DOHH2 (cell line): ENCODE results near the gene PADI3.

Experiments used
- H3F3A ChIP-seq: fragments of 200-600 bp; sonication (generic), shearing (Covaris generic); 2 replicates; pipeline ENCODE4 v1.6.0; 2016; ENCODE audit warnings: antibody characterized with exemption, mild to moderate bottlenecking; ENCODE audit not compliant: control insufficient read depth, insufficient read depth
- H3K27ac ChIP-seq: fragments of 200-600 bp; sonication (generic); 2 replicates; pipeline ENCODE4 v1.5.1; 2014; ENCODE audit warnings: low read depth, mild to moderate bottlenecking, low read length, moderate library complexity
- H3K27me3 ChIP-seq: fragments of 200-600 bp; sonication (generic); 2 replicates; pipeline ENCODE4 v1.6.1; 2014; ENCODE audit warnings: mild to moderate bottlenecking, low read length, mixed read lengths; ENCODE audit not compliant: control insufficient read depth
- H3K36me3 ChIP-seq: fragments of 200-600 bp; sonication (generic); 2 replicates; pipeline ENCODE4 v1.6.1; 2014; ENCODE audit warnings: mild to moderate bottlenecking, low read length, moderate library complexity, mixed read lengths; ENCODE audit not compliant: control insufficient read depth
- H3K4me1 ChIP-seq: fragments of 200-600 bp; sonication (generic); 2 replicates; pipeline ENCODE4 v1.6.1; 2014; ENCODE audit warnings: mild to moderate bottlenecking, low read length, mixed read lengths; ENCODE audit not compliant: control insufficient read depth
- H3K4me2 ChIP-seq: fragments of 200-600 bp; sonication (generic); 2 replicates; pipeline ENCODE4 v1.6.0; 2014; ENCODE audit warnings: mild to moderate bottlenecking, low read length, moderate library complexity
- H3K4me3 ChIP-seq: fragments of 200-600 bp; sonication (generic); 2 replicates; pipeline ENCODE4 v1.5.1; 2014; ENCODE audit warnings: mild to moderate bottlenecking, low read length, mixed read lengths
- H3K79me2 ChIP-seq: fragments of 200-600 bp; sonication (generic); 2 replicates; pipeline ENCODE4 v1.6.1; 2014; ENCODE audit warnings: mild to moderate bottlenecking, low read length, mixed read lengths; ENCODE audit not compliant: control insufficient read depth
- H3K9me2 ChIP-seq: fragments of 200-600 bp; sonication (generic); replicated peaks from 2 replicates; pipeline ENCODE4 v1.6.1; 2014; ENCODE audit warnings: mild to moderate bottlenecking, low read length, mixed read lengths; ENCODE audit not compliant: control insufficient read depth
- H3K9me3 ChIP-seq: fragments of 200-600 bp; sonication (generic); 2 replicates; pipeline ENCODE4 v1.6.1; 2014; ENCODE audit warnings: antibody characterized with exemption, low read length, mixed read lengths; ENCODE audit not compliant: control insufficient read depth, insufficient read depth
- H4K20me1 ChIP-seq: fragments of 200-600 bp; sonication (generic); 2 replicates; pipeline ENCODE4 v1.6.0; 2014; ENCODE audit warnings: low read depth, mild to moderate bottlenecking, antibody characterized with exemption, low read length, moderate library complexity; ENCODE audit not compliant: control insufficient read depth, insufficient read depth
- CTCF ChIP-seq: fragments of 200-600 bp; sonication (generic); IDR thresholded peaks from one replicate; pipeline ENCODE4 v1.5.1; 2014; ENCODE audit warnings: antibody characterized with exemption, mild to moderate bottlenecking, low read depth, low read length; ENCODE audit not compliant: poor library complexity, severe bottlenecking
- EZH2phosphoT487 ChIP-seq: fragments of 200-600 bp; sonication (generic); IDR thresholded peaks from 2 replicates; pipeline ENCODE4 v1.6.1; 2017; ENCODE audit warnings: borderline replicate concordance, mild to moderate bottlenecking, antibody characterized with exemption, low read length, moderate library complexity, mixed read lengths

The PADI3 gene

DNA sequence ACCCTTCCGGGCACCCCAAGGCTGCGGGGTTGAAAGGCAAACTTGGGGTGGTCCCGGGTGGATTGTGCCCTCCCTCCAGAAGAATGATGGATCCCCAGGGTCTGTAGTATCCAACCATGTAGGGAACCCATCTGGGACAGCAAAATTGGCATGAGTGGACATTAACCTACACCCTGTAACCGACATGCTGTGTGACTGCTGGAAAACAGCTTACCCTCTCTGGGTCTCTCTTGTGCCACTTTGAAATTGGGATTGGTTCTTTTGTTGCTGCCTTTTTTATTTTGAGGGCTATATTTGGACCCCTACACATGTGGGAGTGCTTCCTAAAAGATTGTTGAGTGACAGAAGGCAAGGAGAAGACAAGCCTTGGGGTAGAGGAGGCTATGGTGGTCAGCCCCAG is 24.5 kb upstream of the PADI3 start:
- Histone ChIP-seq H3K79me2 (no peaks in the 10 kb centered on the region), H3K9me2 (no peaks in the 10 kb centered on the region)
- no peak for TF ChIP-seq CTCF
- TF ChIP-seq EZH2phosphoT487, result no peak

DNA sequence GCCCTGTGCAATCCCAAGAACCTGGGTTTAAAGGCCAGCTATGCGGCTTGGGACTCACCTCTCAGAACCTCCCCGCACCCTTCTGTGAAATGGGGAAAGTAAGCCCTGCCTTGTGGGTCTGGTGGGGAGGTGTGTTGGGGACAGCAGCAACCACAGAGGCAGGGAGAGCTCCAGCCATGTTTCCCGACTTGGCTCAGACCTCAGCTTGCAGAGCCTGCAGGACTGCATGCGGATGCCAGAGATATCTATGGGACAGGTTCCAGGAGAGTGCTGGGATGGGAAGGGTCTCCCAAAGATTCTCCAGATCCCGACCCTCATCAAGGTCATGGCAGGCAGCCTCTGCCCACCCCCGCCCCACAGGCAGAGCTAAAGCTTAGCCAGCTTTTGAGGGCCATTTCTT is 23.8 kb upstream of the PADI3 start:
- H3K9me2 ChIP-seq, result no peaks in the 10 kb centered on the region

More for the DNA sequence above, 24.5 kb upstream of the PADI3 start:
- Histone ChIP-seq H3K4me1 (no peaks in the 10 kb centered on the region), H3K36me3 (no peaks in the 10 kb centered on the region), H3K4me2 (no peak overlapping the region), H3K27me3 (no peaks in the 10 kb centered on the region), H3K9me3 (no peaks in the 10 kb centered on the region), H3K27ac (no peak overlapping the region), H4K20me1 (no peaks in the 10 kb centered on the region), H3F3A (no peaks in the 10 kb centered on the region), H3K4me3 (no peak overlapping the region)

DNA sequence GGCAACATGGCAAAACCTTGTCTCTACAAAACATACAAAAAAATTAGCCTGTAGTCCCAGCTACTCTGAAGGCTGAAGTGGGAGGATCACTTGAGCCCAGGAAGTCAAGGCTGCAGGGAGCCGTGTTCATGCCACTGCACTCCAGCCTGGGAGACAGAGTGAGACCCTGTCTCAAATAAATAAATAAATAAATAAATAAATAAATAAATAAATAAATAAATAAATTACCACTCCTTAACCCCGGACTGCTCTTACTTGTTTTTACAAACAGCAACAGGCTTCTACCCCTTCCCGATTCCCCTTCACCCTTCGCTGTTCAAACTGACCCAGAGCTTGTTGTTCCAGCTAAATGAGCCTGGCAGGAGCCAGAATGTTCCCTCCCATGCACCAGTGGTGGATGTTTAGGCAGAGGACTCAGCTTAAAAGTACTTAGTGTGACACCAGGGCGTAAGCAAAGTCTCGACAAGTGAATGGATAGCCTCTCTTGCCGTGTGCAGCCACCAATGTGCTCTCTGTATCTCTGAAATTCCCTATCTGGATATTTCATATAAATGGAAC is 21.5 kb upstream of the PADI3 start:
- Histone ChIP-seq H4K20me1 (no peaks in the 10 kb centered on the region), H3F3A (no peaks in the 10 kb centered on the region), H3K79me2 (no peaks in the 10 kb centered on the region), H3K36me3 (no peaks in the 10 kb centered on the region), H3K9me2 (no peaks in the 10 kb centered on the region), H3K4me1 (peaks cover 7% of the 10 kb centered on the region), H3K9me3 (no peaks in the 10 kb centered on the region), H3K4me3 (no peak overlapping the region), H3K4me2 (no peak overlapping the region), H3K27ac (no peak overlapping the region), H3K27me3 (no peaks in the 10 kb centered on the region)
- TF ChIP-seq CTCF, result no peak
- TF ChIP-seq EZH2phosphoT487, result no peak

More for the DNA sequence above, 23.8 kb upstream of the PADI3 start:
- H4K20me1 ChIP-seq, result no peaks in the 10 kb centered on the region
- H3K4me1 ChIP-seq, result no peaks in the 10 kb centered on the region
- TF ChIP-seq EZH2phosphoT487, result no peak
- no peak for TF ChIP-seq CTCF
- no peak overlapping the region for H3K27ac ChIP-seq
- H3K79me2 ChIP-seq, result no peaks in the 10 kb centered on the region
- H3F3A ChIP-seq, result no peaks in the 10 kb centered on the region
- no peaks in the 10 kb centered on the region for H3K27me3 ChIP-seq
- no peaks in the 10 kb centered on the region for H3K36me3 ChIP-seq
- no peak overlapping the region for H3K4me3 ChIP-seq
- H3K9me3 ChIP-seq, result no peaks in the 10 kb centered on the region
- no peak overlapping the region for H3K4me2 ChIP-seq

DNA sequence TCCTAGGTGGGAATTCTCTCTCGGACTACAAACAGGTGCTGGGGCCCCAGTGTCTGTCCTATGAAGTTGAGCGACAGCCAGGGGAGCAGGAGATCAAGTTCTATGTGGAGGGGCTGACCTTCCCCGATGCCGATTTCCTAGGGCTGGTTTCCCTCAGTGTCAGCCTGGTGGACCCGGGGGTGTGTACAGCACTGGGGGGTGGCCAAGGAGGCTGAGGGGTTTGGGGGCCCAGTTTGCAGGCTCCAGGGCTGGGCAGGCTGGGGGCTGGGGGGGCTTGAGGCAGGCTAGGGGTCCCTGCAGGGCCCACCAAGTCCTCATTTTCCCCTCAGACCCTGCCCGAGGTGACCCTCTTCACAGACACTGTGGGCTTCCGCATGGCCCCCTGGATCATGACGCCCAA is 20.3 kb upstream of the PADI3 start:
- Histone ChIP-seq H3K79me2 (no peaks in the 10 kb centered on the region), H3K27ac (no peak overlapping the region), H4K20me1 (no peaks in the 10 kb centered on the region), H3K27me3 (peaks cover 1% of the 10 kb centered on the region; the same call in 1 of the 2 replicates), H3K4me2 (no peak overlapping the region), H3K9me2 (no peaks in the 10 kb centered on the region), H3K4me3 (no peak overlapping the region), H3F3A (no peaks in the 10 kb centered on the region), H3K9me3 (no peaks in the 10 kb centered on the region), H3K36me3 (no peaks in the 10 kb centered on the region), H3K4me1 (peaks cover 7% of the 10 kb centered on the region)
- no peak for TF ChIP-seq CTCF
- no peak for TF ChIP-seq EZH2phosphoT487
